A673 (cell line): ENCODE measurements around the gene NIM1K.

ENCODE experiments used
- CTCF ChIP-seq: fragments of 300-800, 200-600 bp; sonication (generic); conservative IDR thresholded peaks from 2 replicates; pipeline ENCODE4 v1.5.1; 2017; ENCODE audit warnings: low read depth, mild to moderate bottlenecking, antibody characterized with exemption, low read length, moderate library complexity, mixed read lengths
- EZH2 ChIP-seq: fragments of 200-600 bp; sonication (generic); IDR thresholded peaks from 2 replicates; pipeline ENCODE4 v1.6.1; 2017; ENCODE audit warnings: borderline replicate concordance, low read depth, mild to moderate bottlenecking, mixed read lengths, antibody characterized with exemption, low read length; ENCODE audit not compliant: poor library complexity, severe bottlenecking

GRCh38 chr5:43302481-43302880 is 110.5 kb downstream of the NIM1K start:
- TF ChIP-seq CTCF = no peak
- TF ChIP-seq EZH2 = no peak
